NB4 (cell line): ENCODE measurements around the gene ATP10B.

Experiments
- POLR2A ChIP-seq: IDR thresholded peaks from 2 replicates; pipeline ENCODE4 v1.6.1; 2011; ENCODE audit warnings: mild to moderate bottlenecking; ENCODE audit not compliant: insufficient read length; ENCODE audit errors: extremely low read depth
- TF ChIP-seq, protein P1 (sequence below): IDR thresholded peaks from one replicate; pipeline ENCODE4 v1.5.1; 2012; ENCODE audit warnings: low read depth, low read length

DNA sequence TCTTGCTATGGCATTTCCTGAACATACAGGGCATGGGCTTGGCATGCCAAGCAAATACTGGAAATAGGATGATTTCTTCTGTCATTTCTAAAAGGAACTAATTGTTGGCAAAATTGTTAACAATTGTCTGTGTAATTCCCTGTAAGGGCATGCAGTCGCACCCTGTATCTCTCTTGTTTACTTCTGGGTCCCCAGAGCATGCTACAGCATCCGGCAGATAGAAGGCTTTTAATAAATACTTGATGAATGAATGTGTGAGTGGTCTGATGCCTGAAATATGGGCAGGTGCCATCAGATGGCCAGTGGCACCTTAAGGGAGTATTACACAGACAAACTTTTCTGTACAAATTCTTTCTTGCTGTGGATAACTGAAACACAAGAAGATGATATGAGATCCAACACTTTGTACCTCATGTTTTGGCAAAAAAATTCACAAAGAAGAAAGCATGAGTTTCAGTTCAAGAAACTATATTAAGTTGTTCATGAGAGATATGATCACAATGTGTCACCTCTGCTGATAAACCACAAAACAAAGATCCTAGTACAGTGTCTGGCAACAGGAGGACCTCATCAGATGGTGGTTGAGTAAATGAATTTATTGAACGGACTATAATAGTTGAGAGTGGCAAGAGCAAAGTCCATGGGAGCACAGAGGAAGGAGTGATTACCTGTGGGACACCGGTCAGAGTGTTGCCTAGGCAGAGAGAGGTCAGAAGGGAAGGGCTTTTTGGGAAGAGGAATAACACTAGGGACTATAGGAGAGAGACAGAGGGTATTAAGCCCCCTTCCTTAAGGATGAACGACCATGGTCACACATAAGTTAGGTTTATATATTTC is 194.2 kb downstream of the ATP10B start:
- TF ChIP-seq POLR2A, result no peak
- TF ChIP-seq, protein P1, sequence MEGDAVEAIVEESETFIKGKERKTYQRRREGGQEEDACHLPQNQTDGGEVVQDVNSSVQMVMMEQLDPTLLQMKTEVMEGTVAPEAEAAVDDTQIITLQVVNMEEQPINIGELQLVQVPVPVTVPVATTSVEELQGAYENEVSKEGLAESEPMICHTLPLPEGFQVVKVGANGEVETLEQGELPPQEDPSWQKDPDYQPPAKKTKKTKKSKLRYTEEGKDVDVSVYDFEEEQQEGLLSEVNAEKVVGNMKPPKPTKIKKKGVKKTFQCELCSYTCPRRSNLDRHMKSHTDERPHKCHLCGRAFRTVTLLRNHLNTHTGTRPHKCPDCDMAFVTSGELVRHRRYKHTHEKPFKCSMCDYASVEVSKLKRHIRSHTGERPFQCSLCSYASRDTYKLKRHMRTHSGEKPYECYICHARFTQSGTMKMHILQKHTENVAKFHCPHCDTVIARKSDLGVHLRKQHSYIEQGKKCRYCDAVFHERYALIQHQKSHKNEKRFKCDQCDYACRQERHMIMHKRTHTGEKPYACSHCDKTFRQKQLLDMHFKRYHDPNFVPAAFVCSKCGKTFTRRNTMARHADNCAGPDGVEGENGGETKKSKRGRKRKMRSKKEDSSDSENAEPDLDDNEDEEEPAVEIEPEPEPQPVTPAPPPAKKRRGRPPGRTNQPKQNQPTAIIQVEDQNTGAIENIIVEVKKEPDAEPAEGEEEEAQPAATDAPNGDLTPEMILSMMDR, result no peak
